DMS114 treated with DMSO at 0.1 percent for 48 hours (cell line): ENCODE measurements around the gene RNU1-1.
"Not testable (repeated sequence)": the region's sequence is repeated elsewhere in the genome, so short reads cannot be mapped to it uniquely, and the experiment has no call there.

ENCODE experiments used
- DNase-seq: peaks from one replicate; lab custom pipeline; 2025; ENCODE audit not compliant: unreplicated experiment; lab: John Stamatoyannopoulos, UW

RNU1-1 gene

GRCh38 chr1:16514107-16515055 is at the start of gene RNU1-1:
RNU1-1 (minus strand) TSS chr1:16514285.
- DNase-seq = peak; percentile 59

GRCh38 chr1:16561035-16561434 is 47.0 kb upstream of the RNU1-1 start:
- not testable (repeated sequence) for DNase-seq

GRCh38 chr1:16560498-16560897 is 46.4 kb upstream of the RNU1-1 start:
- DNase-seq = not testable (repeated sequence)

GRCh38 chr1:16559688-16560087 is 45.6 kb upstream of the RNU1-1 start:
- DNase-seq = not testable (repeated sequence)

- DNase-seq = not testable (repeated sequence)
Observed at GRCh38 chr1:16557034-16557433, 42.9 kb upstream of the RNU1-1 start.

- not testable (repeated sequence) for DNase-seq
Observed at GRCh38 chr1:16553244-16553643, 39.2 kb upstream of the RNU1-1 start.

GRCh38 chr1:16550212-16550918 is 36.3 kb upstream of the RNU1-1 start:
- not testable (repeated sequence) for DNase-seq

GRCh38 chr1:16549545-16549944 is 35.5 kb upstream of the RNU1-1 start:
- DNase-seq = not testable (repeated sequence)

GRCh38 chr1:16547502-16548241 is 33.6 kb upstream of the RNU1-1 start:
- not testable (repeated sequence) for DNase-seq

GRCh38 chr1:16545682-16546095 is 31.6 kb upstream of the RNU1-1 start:
- not testable (repeated sequence) for DNase-seq

- not testable (repeated sequence) for DNase-seq
Observed at GRCh38 chr1:16540421-16540893, 26.4 kb upstream of the RNU1-1 start.

- DNase-seq = not testable (repeated sequence)
Observed at GRCh38 chr1:16537528-16537927, 23.4 kb upstream of the RNU1-1 start.

- DNase-seq = not testable (repeated sequence)
Observed at GRCh38 chr1:16536796-16537195, 22.7 kb upstream of the RNU1-1 start.

GRCh38 chr1:16535898-16536297 is 21.8 kb upstream of the RNU1-1 start:
- DNase-seq = not testable (repeated sequence)

- not testable (repeated sequence) for DNase-seq
Observed at GRCh38 chr1:16535487-16535886, 21.4 kb upstream of the RNU1-1 start.

- not testable (repeated sequence) for DNase-seq
Observed at GRCh38 chr1:16534829-16535456, 20.9 kb upstream of the RNU1-1 start.

- DNase-seq = not testable (repeated sequence)
Observed at GRCh38 chr1:16534239-16534828, 20.2 kb upstream of the RNU1-1 start.

- DNase-seq = not testable (repeated sequence)
Observed at GRCh38 chr1:16532235-16532991, 18.3 kb upstream of the RNU1-1 start.

- DNase-seq = not testable (repeated sequence)
Observed at GRCh38 chr1:16528338-16528737, 14.3 kb upstream of the RNU1-1 start.
